Measurements from ENCODE around the gene NACC1. TPM values are rescaled to one million over a fixed set of nuclear protein-coding genes. Genes with fewer than 3 reads are reported as not detected.

Gene NACC1
- polyA plus RNA-seq, 2 of the 4 experiments (the other 2 are of a cell fraction): 26.1 to 37.9 TPM

GRCh38 chr19:13130886-13131490, 12.9 kb downstream of the NACC1 start:
- no peak for TF ChIP-seq CHD2 (IDR thresholded peaks at IDR 0.05; ENCODE audit: low read length, partially characterized antibody)
- no peak for TF ChIP-seq RAD21 (conservative IDR thresholded peaks at IDR 0.05 in 1 of 2, IDR thresholded peaks at IDR 0.05 in 1 of 2)
- TF ChIP-seq MAZ (IDR thresholded peaks at IDR 0.05; ENCODE audit: borderline replicate concordance, low read depth, low read length): no peak
- TF ChIP-seq GATA3 (IDR thresholded peaks at IDR 0.05; ENCODE audit: borderline replicate concordance): no peak
- TF ChIP-seq JUN (IDR thresholded peaks at IDR 0.05): no peak
- TF ChIP-seq NR3C1 (IDR thresholded peaks at IDR 0.05): no peak
- TF ChIP-seq RFX5 (IDR thresholded peaks at IDR 0.05): no peak
- Histone ChIP-seq H3K4me3 (no peak overlapping the region), H3K9me3 (no peaks in the 10 kb centered on the region), H3K4me2 (no peak overlapping the region), H3K27ac (no peak overlapping the region; a peak in 1 of 6 replicates), H3K4me1 (peaks cover 2% of the 10 kb centered on the region; the same call in 1 of the 3 replicates)
- no peak for DNase-seq (ENCODE audit: low read depth in 1 of 2, low spot score in 1 of 2)
- CTCF ChIA-PET: interaction anchor here (1.4 to 1.6 kb wide), 2 partner anchors 13 to 19 kb away, joined by 4 to 6 read pairs; partner anchors contain the start of genes IER2, NACC1 and STX10
- POLR2A ChIA-PET: interaction anchor here (0.6 kb wide), 1 partner anchor 72 kb away, joined by 3 read pairs; no protein-coding TSS in a partner anchor
- FAIRE-seq: no peak
- no peak for ATAC-seq
- WGBS (ENCODE audit: missing lambda C conversion rate): 94% methylated on average over 2 of the region's 3 CpGs

DNA sequence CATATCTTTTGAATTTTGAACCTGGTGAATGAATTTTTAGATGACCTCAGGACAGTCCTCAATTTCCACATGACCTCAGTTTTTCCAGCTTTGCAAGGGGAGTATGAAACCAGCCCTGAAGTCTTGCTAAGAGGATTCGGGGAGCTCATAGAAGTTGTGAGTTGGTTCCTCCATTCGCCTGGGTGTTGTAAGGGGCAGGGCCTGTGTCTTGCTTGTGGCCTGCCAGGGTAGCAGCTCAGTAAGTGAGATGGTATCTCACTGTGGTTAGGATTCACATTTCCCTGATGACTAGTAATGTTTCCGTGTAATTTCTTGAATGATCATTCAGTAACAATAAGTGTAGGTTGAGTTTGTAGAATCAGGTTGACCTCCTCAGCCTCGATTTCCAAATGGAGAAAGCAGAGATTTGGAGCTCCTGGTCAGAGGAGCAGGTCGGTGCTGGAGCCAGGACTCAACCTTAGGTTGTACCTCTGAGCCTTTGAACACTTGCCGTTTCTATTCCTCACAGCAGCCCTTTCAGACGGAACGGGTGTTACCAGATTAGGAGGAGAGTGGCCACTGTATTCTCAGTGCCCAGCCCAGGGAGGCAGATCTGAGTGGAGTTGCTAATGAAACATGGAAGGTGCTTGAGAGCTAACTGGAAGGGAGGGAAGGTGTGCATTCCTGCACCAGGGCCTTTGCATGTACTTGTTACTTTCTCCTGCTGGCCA, 14.6 kb downstream of the NACC1 start:
- 90% methylated on average over 8 of the region's 8 CpGs for WGBS (ENCODE audit: missing lambda C conversion rate)
- H3K4me3 ChIP-seq: no peak overlapping the region
- H3K4me2 ChIP-seq: no peak overlapping the region
- TF ChIP-seq REST (IDR thresholded peaks at IDR 0.05) (no peak), SREBF2 (IDR thresholded peaks at IDR 0.05) (no peak), FOXS1 (CRISPR knock-in tag; IDR thresholded peaks at IDR 0.05) (no peak), SMC3 (IDR thresholded peaks at IDR 0.05) (no peak), HEYL (CRISPR knock-in tag; IDR thresholded peaks at IDR 0.05) (no peak), CTCF (IDR thresholded peaks at IDR 0.05) (no peak), ESRRA (IDR thresholded peaks at IDR 0.05; ENCODE audit: borderline replicate concordance, low read length) (no peak)
- TF ChIP-seq, protein P1, sequence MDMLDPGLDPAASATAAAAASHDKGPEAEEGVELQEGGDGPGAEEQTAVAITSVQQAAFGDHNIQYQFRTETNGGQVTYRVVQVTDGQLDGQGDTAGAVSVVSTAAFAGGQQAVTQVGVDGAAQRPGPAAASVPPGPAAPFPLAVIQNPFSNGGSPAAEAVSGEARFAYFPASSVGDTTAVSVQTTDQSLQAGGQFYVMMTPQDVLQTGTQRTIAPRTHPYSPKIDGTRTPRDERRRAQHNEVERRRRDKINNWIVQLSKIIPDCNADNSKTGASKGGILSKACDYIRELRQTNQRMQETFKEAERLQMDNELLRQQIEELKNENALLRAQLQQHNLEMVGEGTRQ (IDR thresholded peaks at IDR 0.05): no peak
- no peak overlapping the region for H3K27ac ChIP-seq
- ChIA-PET POLR2A (no interaction called here), CTCF (interaction anchor here (0.5 to 1.7 kb wide), 7 partner anchors 17 to 661 kb away, joined by 3 to 6 read pairs (median 3); partner anchors contain the start of genes IER2 and STX10)
- peaks cover 2% of the 10 kb centered on the region; the same call in 1 of the 3 replicates for H3K4me1 ChIP-seq
- ATAC-seq: no peak
- H3K9me3 ChIP-seq: no peaks in the 10 kb centered on the region
- FAIRE-seq: no peak
- DNase-seq (ENCODE audit: low read depth in 1 of 2, low spot score in 1 of 2): no peak
